Neural cell (in vitro differentiated cells): Measurements from ENCODE around the gene GLRA1.

ENCODE experiments used
- EZH2 ChIP-seq: fragments of 200-600, 300-800 bp; shearing (Covaris generic), sonication (generic); IDR thresholded peaks from 2 replicates; pipeline ENCODE4 v1.6.1; 2014; ENCODE audit warnings: antibody characterized with exemption, low read length, borderline replicate concordance, mild to moderate bottlenecking; ENCODE audit not compliant: insufficient read depth, poor library complexity, severe bottlenecking
- TAF1 ChIP-seq: IDR thresholded peaks from 2 replicates; pipeline ENCODE4 v1.6.1; 2012; ENCODE audit warnings: low read depth
- TF ChIP-seq, protein P1 (sequence below): fragments of 450-650 bp; IDR thresholded peaks from 2 replicates; pipeline ENCODE4 v1.5.1; 2014; ENCODE audit warnings: antibody characterized with exemption, mild to moderate bottlenecking, moderate library complexity; ENCODE audit not compliant: poor library complexity, severe bottlenecking
- TF ChIP-seq, protein P2 (sequence below): IDR thresholded peaks from 2 replicates; pipeline ENCODE4 v1.6.1; 2012; ENCODE audit warnings: borderline replicate concordance

DNA sequence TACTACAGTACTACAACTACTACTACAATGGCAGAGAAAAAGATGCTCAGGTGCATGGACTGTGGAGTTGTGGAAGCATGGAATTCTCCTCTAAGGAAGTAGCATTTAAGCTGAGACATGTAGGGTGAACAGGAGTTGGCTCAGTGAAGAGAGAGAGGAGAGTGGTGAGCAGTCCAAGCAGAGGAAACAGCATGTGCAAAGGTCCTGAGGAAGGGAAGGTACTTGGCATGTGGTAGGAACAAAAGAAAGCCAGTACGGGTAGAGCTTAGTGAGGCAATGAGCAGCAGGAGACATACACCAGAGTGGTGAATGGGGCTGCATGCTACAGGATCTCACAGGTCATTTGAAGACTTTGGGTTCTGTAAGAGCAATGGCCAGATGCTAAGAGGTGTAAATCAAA, 41.4 kb upstream of the GLRA1 start:
- TF ChIP-seq, protein P1, sequence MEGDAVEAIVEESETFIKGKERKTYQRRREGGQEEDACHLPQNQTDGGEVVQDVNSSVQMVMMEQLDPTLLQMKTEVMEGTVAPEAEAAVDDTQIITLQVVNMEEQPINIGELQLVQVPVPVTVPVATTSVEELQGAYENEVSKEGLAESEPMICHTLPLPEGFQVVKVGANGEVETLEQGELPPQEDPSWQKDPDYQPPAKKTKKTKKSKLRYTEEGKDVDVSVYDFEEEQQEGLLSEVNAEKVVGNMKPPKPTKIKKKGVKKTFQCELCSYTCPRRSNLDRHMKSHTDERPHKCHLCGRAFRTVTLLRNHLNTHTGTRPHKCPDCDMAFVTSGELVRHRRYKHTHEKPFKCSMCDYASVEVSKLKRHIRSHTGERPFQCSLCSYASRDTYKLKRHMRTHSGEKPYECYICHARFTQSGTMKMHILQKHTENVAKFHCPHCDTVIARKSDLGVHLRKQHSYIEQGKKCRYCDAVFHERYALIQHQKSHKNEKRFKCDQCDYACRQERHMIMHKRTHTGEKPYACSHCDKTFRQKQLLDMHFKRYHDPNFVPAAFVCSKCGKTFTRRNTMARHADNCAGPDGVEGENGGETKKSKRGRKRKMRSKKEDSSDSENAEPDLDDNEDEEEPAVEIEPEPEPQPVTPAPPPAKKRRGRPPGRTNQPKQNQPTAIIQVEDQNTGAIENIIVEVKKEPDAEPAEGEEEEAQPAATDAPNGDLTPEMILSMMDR = no peak
- no peak for TF ChIP-seq TAF1
- TF ChIP-seq, protein P2, sequence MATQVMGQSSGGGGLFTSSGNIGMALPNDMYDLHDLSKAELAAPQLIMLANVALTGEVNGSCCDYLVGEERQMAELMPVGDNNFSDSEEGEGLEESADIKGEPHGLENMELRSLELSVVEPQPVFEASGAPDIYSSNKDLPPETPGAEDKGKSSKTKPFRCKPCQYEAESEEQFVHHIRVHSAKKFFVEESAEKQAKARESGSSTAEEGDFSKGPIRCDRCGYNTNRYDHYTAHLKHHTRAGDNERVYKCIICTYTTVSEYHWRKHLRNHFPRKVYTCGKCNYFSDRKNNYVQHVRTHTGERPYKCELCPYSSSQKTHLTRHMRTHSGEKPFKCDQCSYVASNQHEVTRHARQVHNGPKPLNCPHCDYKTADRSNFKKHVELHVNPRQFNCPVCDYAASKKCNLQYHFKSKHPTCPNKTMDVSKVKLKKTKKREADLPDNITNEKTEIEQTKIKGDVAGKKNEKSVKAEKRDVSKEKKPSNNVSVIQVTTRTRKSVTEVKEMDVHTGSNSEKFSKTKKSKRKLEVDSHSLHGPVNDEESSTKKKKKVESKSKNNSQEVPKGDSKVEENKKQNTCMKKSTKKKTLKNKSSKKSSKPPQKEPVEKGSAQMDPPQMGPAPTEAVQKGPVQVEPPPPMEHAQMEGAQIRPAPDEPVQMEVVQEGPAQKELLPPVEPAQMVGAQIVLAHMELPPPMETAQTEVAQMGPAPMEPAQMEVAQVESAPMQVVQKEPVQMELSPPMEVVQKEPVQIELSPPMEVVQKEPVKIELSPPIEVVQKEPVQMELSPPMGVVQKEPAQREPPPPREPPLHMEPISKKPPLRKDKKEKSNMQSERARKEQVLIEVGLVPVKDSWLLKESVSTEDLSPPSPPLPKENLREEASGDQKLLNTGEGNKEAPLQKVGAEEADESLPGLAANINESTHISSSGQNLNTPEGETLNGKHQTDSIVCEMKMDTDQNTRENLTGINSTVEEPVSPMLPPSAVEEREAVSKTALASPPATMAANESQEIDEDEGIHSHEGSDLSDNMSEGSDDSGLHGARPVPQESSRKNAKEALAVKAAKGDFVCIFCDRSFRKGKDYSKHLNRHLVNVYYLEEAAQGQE = no peak
- TF ChIP-seq EZH2 = no peak
